Measurements from ENCODE around the gene MRPL45.

Gene MRPL45

GRCh38 chr17:38349097-38349730 lies 52.2 kb downstream of the MRPL45 start:
- peak; percentile 94 for DNase-seq (ENCODE audit: low spot score)

DNA sequence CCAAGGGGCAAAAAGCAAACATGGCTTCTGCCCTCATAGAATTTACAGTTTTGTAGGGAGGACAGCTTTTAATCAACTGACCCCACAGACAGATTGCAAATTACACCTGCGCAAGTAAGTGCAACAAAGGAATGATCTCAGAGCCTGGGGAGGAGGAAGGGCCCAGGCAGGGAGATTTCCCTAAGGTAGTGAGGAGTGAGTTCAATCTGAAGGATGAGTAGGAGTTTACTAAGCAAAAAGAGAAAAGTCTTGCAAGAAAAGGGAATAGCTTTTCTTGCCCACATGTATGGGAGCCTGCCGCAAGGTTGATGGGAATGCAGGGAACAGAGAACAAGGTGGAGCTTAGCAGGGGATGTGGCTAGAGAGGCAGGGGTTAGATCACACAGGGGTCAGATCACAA lies 53.1 kb downstream of the MRPL45 start:
- DNase-seq (ENCODE audit: low spot score) = no peak

DNA sequence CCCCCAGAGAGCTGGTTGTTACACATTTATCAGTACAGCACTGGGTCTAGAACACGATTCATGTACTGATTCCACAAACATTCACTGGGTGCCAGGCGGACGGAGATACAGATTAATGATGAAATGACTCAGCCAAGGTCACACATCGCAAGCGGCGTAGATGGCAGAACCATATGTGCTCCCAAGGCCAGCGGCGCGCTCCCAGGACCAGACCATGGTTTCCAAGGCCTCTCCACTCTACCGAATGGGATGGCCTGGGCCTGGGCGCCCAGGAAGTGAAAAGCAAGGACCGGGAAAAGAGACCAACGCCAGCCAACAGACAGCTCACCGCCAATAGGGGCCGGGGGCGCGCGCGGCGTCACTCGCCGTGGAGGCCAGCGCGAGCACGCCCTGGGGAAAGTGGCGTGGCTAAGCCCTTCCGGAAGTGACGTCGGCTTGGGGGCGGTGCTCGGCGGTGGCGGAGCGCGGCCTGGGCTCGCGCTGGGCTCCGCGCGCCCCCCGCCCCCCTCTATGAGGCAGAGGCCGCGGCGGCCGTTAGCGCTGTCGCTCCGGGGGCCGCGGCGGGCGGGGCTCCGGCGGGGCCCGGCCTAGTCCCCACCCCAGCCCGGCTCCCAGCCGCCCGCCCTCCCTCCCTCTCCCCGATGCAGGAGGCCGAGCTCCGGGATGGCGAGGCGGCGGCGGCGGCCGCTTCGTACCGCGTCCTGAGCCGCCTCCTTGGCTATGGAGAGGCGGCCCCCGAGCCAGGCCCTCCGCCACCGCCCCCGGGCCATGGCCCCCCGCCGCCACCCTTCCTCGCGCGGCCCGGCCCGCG lies 54.6 kb downstream of the MRPL45 start, which contains the start of gene SOCS7:
Gene SOCS7 (plus strand): TSS at position 433 of the 811 bp plus-strand sequence. CDS start 209 bp downstream, at position 642.
- DNase-seq (ENCODE audit: low spot score) = peak; percentile 90

DNA sequence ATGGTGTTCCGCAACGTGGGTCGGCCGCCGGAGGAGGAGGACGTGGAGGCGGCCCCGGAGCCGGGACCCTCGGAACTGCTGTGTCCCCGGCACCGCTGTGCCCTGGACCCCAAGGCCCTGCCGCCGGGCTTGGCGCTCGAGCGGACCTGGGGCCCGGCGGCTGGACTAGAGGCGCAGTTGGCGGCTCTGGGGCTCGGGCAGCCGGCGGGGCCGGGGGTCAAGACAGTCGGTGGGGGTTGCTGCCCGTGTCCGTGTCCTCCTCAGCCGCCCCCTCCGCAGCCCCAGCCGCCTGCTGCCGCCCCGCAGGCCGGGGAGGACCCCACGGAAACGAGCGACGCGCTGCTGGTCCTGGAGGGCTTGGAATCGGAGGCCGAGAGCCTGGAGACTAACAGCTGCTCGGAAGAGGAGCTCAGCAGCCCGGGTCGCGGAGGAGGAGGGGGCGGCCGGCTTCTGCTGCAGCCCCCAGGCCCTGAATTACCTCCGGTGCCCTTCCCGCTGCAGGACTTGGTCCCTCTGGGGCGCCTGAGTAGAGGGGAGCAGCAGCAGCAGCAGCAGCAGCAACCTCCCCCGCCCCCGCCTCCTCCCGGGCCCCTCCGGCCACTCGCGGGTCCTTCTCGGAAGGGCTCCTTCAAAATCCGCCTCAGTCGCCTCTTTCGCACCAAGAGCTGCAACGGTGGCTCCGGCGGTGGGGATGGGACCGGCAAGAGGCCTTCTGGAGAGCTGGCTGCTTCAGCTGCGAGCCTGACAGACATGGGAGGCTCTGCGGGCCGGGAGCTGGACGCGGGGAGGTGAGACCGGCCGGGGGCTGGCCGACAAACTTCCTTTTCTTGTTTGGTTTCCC lies 55.5 kb downstream of the MRPL45 start:
- DNase-seq (ENCODE audit: low spot score) = peak; percentile 48

DNA sequence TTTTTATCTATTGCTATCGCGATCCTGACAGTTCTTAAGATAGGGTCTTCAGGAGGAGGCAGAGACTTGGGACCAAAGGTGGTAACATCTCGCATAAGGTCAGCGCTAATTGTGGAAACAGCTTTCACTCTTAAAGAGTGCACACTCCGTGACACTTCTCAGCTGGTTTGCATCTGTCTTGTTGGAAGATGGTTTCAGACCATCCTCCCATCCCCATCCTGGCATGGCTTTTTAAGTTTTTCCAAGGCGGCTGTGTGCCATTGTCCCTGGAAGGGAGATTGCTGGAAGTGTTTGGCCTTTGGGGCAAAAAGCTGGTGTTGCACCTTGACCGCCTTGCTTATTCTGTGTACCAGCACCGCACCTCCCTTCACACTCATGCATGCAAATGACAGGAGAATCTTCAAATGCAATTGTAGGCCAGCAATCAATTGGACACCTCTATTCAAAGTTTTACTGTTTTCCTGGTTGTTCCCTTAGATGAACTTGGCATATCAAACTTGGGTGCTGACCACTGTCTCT lies 56.2 kb downstream of the MRPL45 start:
- no peak for DNase-seq (ENCODE audit: low spot score)

DNA sequence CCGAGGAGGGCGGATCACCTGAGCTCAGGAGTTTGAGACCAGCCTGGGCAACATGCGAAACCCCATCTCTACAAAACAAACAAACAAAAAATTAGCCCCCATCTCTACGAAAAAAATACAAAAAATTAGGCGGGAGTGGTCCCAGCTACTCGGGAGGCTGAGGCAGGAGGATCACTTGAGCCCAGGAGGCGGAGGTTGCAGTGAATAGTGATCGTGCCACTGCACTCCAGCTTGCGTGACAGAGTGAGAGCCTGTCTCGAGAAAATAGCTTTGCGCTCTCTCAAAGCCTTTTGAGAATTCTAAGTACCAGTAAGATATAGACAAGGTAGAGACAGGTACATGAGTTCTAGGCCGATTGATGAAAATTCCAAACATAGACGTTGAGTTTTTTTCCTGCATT lies 56.7 kb downstream of the MRPL45 start:
- no peak for DNase-seq (ENCODE audit: low spot score)

DNA sequence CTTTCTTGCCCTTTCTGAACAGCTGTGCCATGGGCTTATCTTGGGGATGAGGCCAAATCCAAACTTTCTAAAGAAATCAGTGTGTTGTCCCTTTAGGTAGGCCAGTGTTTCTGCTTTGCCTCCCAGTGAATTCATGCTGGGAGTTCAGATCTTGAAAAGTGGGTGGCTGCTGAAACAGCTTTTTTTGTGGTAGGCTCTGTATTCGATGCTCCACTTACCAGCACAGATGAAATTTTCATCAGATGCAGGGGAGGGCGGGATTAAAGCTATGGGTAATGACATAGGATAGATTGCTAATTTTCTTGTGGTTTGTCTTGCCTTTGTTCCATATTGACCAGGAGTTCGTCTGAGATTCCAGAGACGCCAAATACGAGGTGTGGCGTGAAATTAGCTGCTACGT lies 57.5 kb downstream of the MRPL45 start:
- DNase-seq (ENCODE audit: low spot score) = no peak

DNA sequence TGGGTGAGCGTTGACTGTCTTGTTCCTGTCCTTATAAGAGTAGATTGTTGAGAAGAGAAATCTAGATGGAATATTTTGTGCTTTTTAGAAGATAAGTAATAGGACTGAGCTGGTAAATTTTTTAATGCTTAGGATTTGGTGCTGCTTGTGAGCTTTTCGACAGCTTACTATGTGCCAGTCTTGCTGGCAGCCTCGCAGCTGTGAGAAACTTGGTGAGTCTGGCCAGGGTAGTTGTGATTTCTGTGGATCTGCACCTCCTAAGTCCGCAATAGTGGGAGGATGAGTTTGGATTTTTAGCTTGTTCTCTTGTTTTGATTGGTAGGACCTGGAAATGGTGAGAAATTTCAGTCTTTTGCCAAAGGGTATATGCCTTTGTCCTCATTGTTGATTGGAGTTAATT lies 58.3 kb downstream of the MRPL45 start:
- no peak for DNase-seq (ENCODE audit: low spot score)

- DNase-seq (ENCODE audit: low spot score) = no peak
These were observed 60.6 kb downstream of the MRPL45 start for GRCh38 chr17:38357486-38358123.

DNA sequence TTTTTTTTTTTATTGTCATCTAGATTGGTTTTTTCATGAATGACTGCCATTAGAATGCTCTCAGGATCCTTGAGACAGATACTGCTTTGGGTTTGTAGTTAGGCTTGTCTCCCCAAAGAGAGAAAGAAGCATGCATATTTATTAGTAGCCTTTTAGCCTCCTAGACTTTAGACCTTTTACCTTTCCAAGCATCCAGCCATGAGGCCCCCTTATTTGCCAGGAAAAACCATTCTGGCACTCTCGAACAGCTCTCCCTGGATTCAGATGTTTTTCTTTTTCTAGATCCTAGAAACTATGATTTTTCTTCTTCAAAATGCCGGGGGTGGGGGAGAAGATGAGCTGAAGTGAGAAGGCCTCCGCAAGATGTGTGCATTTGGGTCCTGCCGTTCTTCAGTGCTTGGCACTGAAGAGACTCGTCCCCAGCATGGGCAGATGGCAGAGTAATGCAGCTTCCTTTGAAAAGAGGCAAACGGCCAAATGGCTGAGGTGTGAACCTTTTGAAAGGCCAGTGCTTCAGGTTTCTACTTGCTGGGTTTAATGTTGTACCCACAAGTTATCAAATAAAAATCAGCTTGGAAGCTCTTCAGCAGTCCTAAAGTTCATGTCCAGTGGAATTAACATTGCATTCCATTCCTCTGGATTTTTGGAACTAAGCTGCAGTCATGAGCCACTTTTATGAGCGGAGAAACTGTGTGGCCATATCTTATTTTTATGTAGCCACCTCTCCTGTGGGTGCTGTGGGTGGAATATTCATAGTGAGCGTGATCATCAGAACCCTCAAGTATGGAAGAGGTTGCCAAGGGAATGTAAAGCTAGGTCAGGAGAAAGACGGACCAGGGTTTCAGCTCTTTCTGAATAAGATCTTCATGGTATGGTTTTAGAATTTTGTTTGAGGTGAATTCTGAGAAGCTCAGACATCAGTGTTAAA lies 61.9 kb downstream of the MRPL45 start:
- DNase-seq (ENCODE audit: low spot score) = no peak

- no peak for DNase-seq (ENCODE audit: low spot score)
These were observed 64.9 kb downstream of the MRPL45 start for GRCh38 chr17:38361694-38362465.

DNA sequence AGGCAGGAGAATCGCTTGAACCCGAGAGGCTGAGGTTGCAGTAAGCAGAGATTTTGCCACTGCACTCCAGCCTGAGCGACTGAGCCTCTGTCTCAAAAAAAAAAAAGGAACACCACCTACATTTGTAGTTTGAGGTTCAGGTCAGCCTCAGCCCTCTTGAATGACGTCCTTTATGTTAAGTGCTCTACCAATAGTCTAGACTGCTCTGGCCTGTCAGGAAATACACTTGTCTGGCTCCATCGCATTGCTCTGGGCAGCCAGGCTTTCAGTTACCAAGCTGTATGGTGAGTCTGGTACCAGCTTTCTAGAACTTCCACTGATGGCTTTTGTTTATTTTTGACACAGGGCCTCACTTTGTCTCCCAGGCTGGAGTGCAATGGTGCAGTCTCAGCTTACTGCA lies 66.0 kb downstream of the MRPL45 start:
- no peak for DNase-seq (ENCODE audit: low spot score)

GRCh38 chr17:38364741-38365140 lies 67.8 kb downstream of the MRPL45 start:
- no peak for DNase-seq (ENCODE audit: low spot score)

GRCh38 chr17:38369124-38369886 lies 72.3 kb downstream of the MRPL45 start:
- no peak for DNase-seq (ENCODE audit: low spot score)

All from NAMALWA (cell line).